Fibroblast of lung (primary cell): ENCODE data around the gene SH2D3C.
A peak's percentile ranks its signal among the peaks of the same experiment; 100 is the strongest.

Experiments
- CTCF ChIP-seq, 2 donors: IDR thresholded peaks in 1 of 2; conservative IDR thresholded peaks in 1 of 2; 1 replicate in 1 of 2; 2 replicates in 1 of 2; pipeline ENCODE4 v1.5.1; 2011 to 2012; ENCODE audit warnings: low read length in 2 of 2, control low read depth in 1 of 2, inconsistent platforms in 1 of 2, low read depth in 1 of 2, mild to moderate bottlenecking in 1 of 2
- EZH2 ChIP-seq: IDR thresholded peaks from 2 replicates; pipeline ENCODE4 v1.5.1; 2012; ENCODE audit warnings: low read length, control low read depth, mild to moderate bottlenecking; ENCODE audit errors: missing control alignments

- TF ChIP-seq CTCF (conservative IDR thresholded peaks at IDR 0.05 in 1 of 2, IDR thresholded peaks at IDR 0.05 in 1 of 2; ENCODE audit: low read depth in 1 of 2, low read length in 2 of 2) (peak; percentile 4 to 20), EZH2 (no peak)
Observed at GRCh38 chr9:127723444-127723843, 55.0 kb downstream of the SH2D3C start.
